Activated CD4-positive, alpha-beta memory T cell treated with anti-CD3 and anti-CD28 coated beads for 36 hours (primary cell): ENCODE measurements around the gene KLHL6. TPM values are rescaled to one million over a fixed set of nuclear protein-coding genes. Genes with fewer than 3 reads are reported as not detected.
A peak's percentile ranks its signal among the peaks of the same experiment; 100 is the strongest.

Experiments
- CTCF ChIA-PET: fragments of 350-600 bp; sonication (Branson Sonifier 250); formaldehyde crosslinking; loops from one replicate; lab custom pipeline; 2021; ENCODE audit warnings: antibody characterized with exemption, inconsistent platforms; lab: Charles Lee
- POLR2A ChIA-PET: fragments of 350-600 bp; sonication (Branson Sonifier 250); formaldehyde crosslinking; loops from one replicate; lab custom pipeline; 2021; ENCODE audit warnings: antibody characterized with exemption; lab: Charles Lee
- DNase-seq: peaks from one replicate; pipeline ENCODE4 v3.0.0-alpha.2; 2020
- H3K27ac Mint-ChIP-seq: one replicate; pipeline ENCODE4 v1.8.0; 2021; ENCODE audit warnings: mixed read lengths
- H3K27me3 Mint-ChIP-seq: one replicate; pipeline ENCODE4 v1.8.0; 2021; ENCODE audit warnings: mixed read lengths
- H3K36me3 Mint-ChIP-seq: one replicate; pipeline ENCODE4 v1.8.0; 2021; ENCODE audit warnings: mixed read lengths
- H3K4me1 Mint-ChIP-seq: one replicate; pipeline ENCODE4 v1.8.0; 2021; ENCODE audit warnings: low read depth, mixed read lengths
- H3K4me3 Mint-ChIP-seq: one replicate; pipeline ENCODE4 v1.8.0; 2021; ENCODE audit warnings: mild to moderate bottlenecking, mixed read lengths
- H3K9me3 Mint-ChIP-seq: one replicate; pipeline ENCODE4 v1.8.0; 2021; ENCODE audit warnings: mixed read lengths
- intact Hi-C: fragments of 100-400 bp; cut with micrococcal nuclease; formaldehyde crosslinking; loops from one replicate; pipeline ENCODE4 v1.15.1; 2023
- total RNA-seq, 2 experiments: library from RNA; stranded (reverse); gene quantifications; one replicate each; pipeline ENCODE4 v1.2.3, GENCODE V29; 2021

The KLHL6 gene
- total RNA-seq, 2 experiments from 2014 or later = 63.5 to 65.2 TPM

GRCh38 chr3:183563536-183563874 is 8.0 kb upstream of the KLHL6 start:
- intact Hi-C loops = no loop called here
- Mint-ChIP-seq H3K9me3 (no peaks in the 10 kb centered on the region), H3K36me3 (no peaks in the 10 kb centered on the region), H3K4me3 (no peak overlapping the region), H3K4me1 (peaks cover 22% of the 10 kb centered on the region), H3K27ac (no peak overlapping the region), H3K27me3 (no peaks in the 10 kb centered on the region)
- DNase-seq = no peak
- CTCF ChIA-PET = no interaction called here
- POLR2A ChIA-PET = no interaction called here

GRCh38 chr3:183560607-183561006 is 5.1 kb upstream of the KLHL6 start:
- Mint-ChIP-seq H3K4me1 (peaks cover 43% of the 10 kb centered on the region), H3K36me3 (no peaks in the 10 kb centered on the region), H3K4me3 (no peak overlapping the region), H3K9me3 (no peaks in the 10 kb centered on the region), H3K27me3 (no peaks in the 10 kb centered on the region), H3K27ac (no peak overlapping the region)
- ChIA-PET POLR2A (no interaction called here), CTCF (interaction anchor here (0.9 to 1.1 kb wide), 3 partner anchors 58 to 91 kb away, joined by 3 to 4 read pairs (median 3); no protein-coding TSS in a partner anchor)
- DNase-seq = peak; percentile 35
- intact Hi-C loops = no loop called here

- intact Hi-C loops = no loop called here
These were observed 3.0 kb upstream of the KLHL6 start for GRCh38 chr3:183558495-183558894.

GRCh38 chr3:183556722-183557121 is 1.2 kb upstream of the KLHL6 start:
- no peaks in the 10 kb centered on the region for H3K27me3 Mint-ChIP-seq
- CTCF ChIA-PET = no interaction called here
- POLR2A ChIA-PET = no interaction called here
- peak overlapping the region; percentile 99 for H3K27ac Mint-ChIP-seq
- H3K9me3 Mint-ChIP-seq = no peaks in the 10 kb centered on the region
- H3K36me3 Mint-ChIP-seq = peaks cover 25% of the 10 kb centered on the region
- intact Hi-C loops = no loop called here
- H3K4me1 Mint-ChIP-seq = peaks cover 42% of the 10 kb centered on the region
- no peak for DNase-seq
- H3K4me3 Mint-ChIP-seq = no peak overlapping the region

More at GRCh38 chr3:183558495-183558894, 3.0 kb upstream of the KLHL6 start:
- CTCF ChIA-PET = interaction anchor here (1.2 to 1.8 kb wide), 2 partner anchors 34 to 89 kb away, joined by 5 to 6 read pairs; no protein-coding TSS in a partner anchor
- DNase-seq = no peak
- no peaks in the 10 kb centered on the region for H3K27me3 Mint-ChIP-seq
- POLR2A ChIA-PET = interaction anchor here (1.2 kb wide), 1 partner anchor 76 kb away, joined by 4 read pairs; the partner anchor contains the start of gene KLHL24
- H3K9me3 Mint-ChIP-seq = no peaks in the 10 kb centered on the region
- H3K4me3 Mint-ChIP-seq = no peak overlapping the region
- peak overlapping the region; percentile 68 for H3K27ac Mint-ChIP-seq
- H3K36me3 Mint-ChIP-seq = peaks cover 16% of the 10 kb centered on the region
- H3K4me1 Mint-ChIP-seq = peaks cover 39% of the 10 kb centered on the region

GRCh38 chr3:183554377-183554776 is 1.1 kb downstream of the KLHL6 start:
- intact Hi-C loops = loop anchor here (1.0 to 2.0 kb wide), 5 partner anchors 27 to 268 kb away; no protein-coding TSS in a partner anchor
- peak; percentile 39 for DNase-seq
- Mint-ChIP-seq H3K4me3 (peak overlapping the region; percentile 100), H3K27me3 (no peaks in the 10 kb centered on the region), H3K36me3 (peaks cover 37% of the 10 kb centered on the region), H3K9me3 (no peaks in the 10 kb centered on the region), H3K4me1 (peaks cover 61% of the 10 kb centered on the region), H3K27ac (peak overlapping the region; percentile 99)
- CTCF ChIA-PET = no interaction called here
- POLR2A ChIA-PET = interaction anchor here (1.0 to 4.7 kb wide), 3 partner anchors 27 to 82 kb away, joined by 3 to 45 read pairs (median 6); partner anchors contain the start of gene KLHL24

- no peaks in the 10 kb centered on the region for H3K27me3 Mint-ChIP-seq
- intact Hi-C loops = loop anchor here (1.0 to 2.0 kb wide), 5 partner anchors 26 to 267 kb away; no protein-coding TSS in a partner anchor
- peaks cover 65% of the 10 kb centered on the region for H3K4me1 Mint-ChIP-seq
- peaks cover 37% of the 10 kb centered on the region for H3K36me3 Mint-ChIP-seq
- ChIA-PET POLR2A (interaction anchor here (1.0 to 4.7 kb wide), 6 partner anchors 12 to 144 kb away, joined by 3 to 45 read pairs (median 6); partner anchors contain the start of genes KLHL24 and YEATS2), CTCF (interaction anchor here (1.4 kb wide), 1 partner anchor 123 kb away, joined by 3 read pairs; no protein-coding TSS in a partner anchor)
- peak overlapping the region; percentile 100 for H3K4me3 Mint-ChIP-seq
- no peaks in the 10 kb centered on the region for H3K9me3 Mint-ChIP-seq
- no peak for DNase-seq
- peak overlapping the region; percentile 99 for H3K27ac Mint-ChIP-seq
These were observed 2.0 kb downstream of the KLHL6 start for GRCh38 chr3:183553334-183554026.

GRCh38 chr3:183551930-183552329 is 3.6 kb downstream of the KLHL6 start:
- ChIA-PET CTCF (interaction anchor here (0.7 to 1.8 kb wide), 6 partner anchors 24 to 215 kb away, joined by 3 to 12 read pairs (median 4); no protein-coding TSS in a partner anchor), POLR2A (interaction anchor here (0.9 to 4.7 kb wide), 5 partner anchors 11 to 145 kb away, joined by 3 to 45 read pairs (median 7); partner anchors contain the start of genes KLHL24 and YEATS2)
- Mint-ChIP-seq H3K27me3 (no peaks in the 10 kb centered on the region), H3K4me1 (peaks cover 70% of the 10 kb centered on the region), H3K9me3 (no peaks in the 10 kb centered on the region), H3K27ac (peak overlapping the region; percentile 99), H3K36me3 (peaks cover 40% of the 10 kb centered on the region), H3K4me3 (peak overlapping the region; percentile 100)
- intact Hi-C loops = no loop called here
- peak; percentile 80 for DNase-seq

- H3K4me1 Mint-ChIP-seq = peaks cover 72% of the 10 kb centered on the region
- intact Hi-C loops = no loop called here
- no peak for DNase-seq
- H3K4me3 Mint-ChIP-seq = no peak overlapping the region
- H3K27me3 Mint-ChIP-seq = no peaks in the 10 kb centered on the region
- no peak overlapping the region for H3K27ac Mint-ChIP-seq
- ChIA-PET POLR2A (interaction anchor here (1.0 kb wide), 2 partner anchors 83 to 149 kb away, joined by 3 to 4 read pairs; partner anchors contain the start of gene YEATS2), CTCF (interaction anchor here (1.0 kb wide), 1 partner anchor 11 kb away, joined by 3 read pairs; no protein-coding TSS in a partner anchor)
- H3K9me3 Mint-ChIP-seq = no peaks in the 10 kb centered on the region
- peaks cover 27% of the 10 kb centered on the region for H3K36me3 Mint-ChIP-seq
These were observed 7.2 kb downstream of the KLHL6 start for GRCh38 chr3:183548262-183548769.

- no peaks in the 10 kb centered on the region for H3K9me3 Mint-ChIP-seq
- ChIA-PET CTCF (no interaction called here), POLR2A (no interaction called here)
- no peaks in the 10 kb centered on the region for H3K27me3 Mint-ChIP-seq
- H3K27ac Mint-ChIP-seq = no peak overlapping the region
- peaks cover 29% of the 10 kb centered on the region for H3K36me3 Mint-ChIP-seq
- H3K4me1 Mint-ChIP-seq = peaks cover 81% of the 10 kb centered on the region
- no peak for DNase-seq
- no peak overlapping the region for H3K4me3 Mint-ChIP-seq
- intact Hi-C loops = no loop called here
These were observed 8.9 kb downstream of the KLHL6 start for GRCh38 chr3:183546625-183547024.

GRCh38 chr3:183545708-183546107 is 9.8 kb downstream of the KLHL6 start:
- H3K9me3 Mint-ChIP-seq = no peaks in the 10 kb centered on the region

GRCh38 chr3:183542355-183542754 is 13.2 kb downstream of the KLHL6 start:
- ChIA-PET CTCF (interaction anchor here (0.9 kb wide), 1 partner anchor 225 kb away, joined by 3 read pairs; no protein-coding TSS in a partner anchor), POLR2A (interaction anchor here (1.5 kb wide), 1 partner anchor 10 kb away, joined by 7 read pairs; no protein-coding TSS in a partner anchor)
- intact Hi-C loops = no loop called here
- Mint-ChIP-seq H3K4me1 (peaks cover 80% of the 10 kb centered on the region), H3K27ac (peak overlapping the region; percentile 30), H3K9me3 (no peaks in the 10 kb centered on the region), H3K36me3 (peaks cover 21% of the 10 kb centered on the region), H3K27me3 (no peaks in the 10 kb centered on the region), H3K4me3 (no peak overlapping the region)
- no peak for DNase-seq

More at GRCh38 chr3:183545708-183546107, 9.8 kb downstream of the KLHL6 start:
- Mint-ChIP-seq H3K27ac (no peak overlapping the region), H3K4me3 (no peak overlapping the region), H3K27me3 (no peaks in the 10 kb centered on the region), H3K4me1 (peaks cover 81% of the 10 kb centered on the region), H3K36me3 (peaks cover 22% of the 10 kb centered on the region)
- ChIA-PET CTCF (no interaction called here), POLR2A (no interaction called here)
- intact Hi-C loops = no loop called here
- DNase-seq = no peak

GRCh38 chr3:183541738-183542137 is 13.8 kb downstream of the KLHL6 start:
- POLR2A ChIA-PET = interaction anchor here (1.5 kb wide), 1 partner anchor 10 kb away, joined by 7 read pairs; no protein-coding TSS in a partner anchor
- intact Hi-C loops = loop anchor here (2.0 kb wide), 1 partner anchor 15 kb away; no protein-coding TSS in a partner anchor
- CTCF ChIA-PET = interaction anchor here (0.9 kb wide), 2 partner anchors 48 to 225 kb away, joined by 3 read pairs; no protein-coding TSS in a partner anchor
- Mint-ChIP-seq H3K36me3 (peaks cover 21% of the 10 kb centered on the region), H3K27ac (peak overlapping the region; percentile 30), H3K27me3 (no peaks in the 10 kb centered on the region), H3K4me1 (peaks cover 81% of the 10 kb centered on the region), H3K4me3 (no peak overlapping the region), H3K9me3 (no peaks in the 10 kb centered on the region)
- no peak for DNase-seq
